Measurements from ENCODE around the gene DRD1. TPM values are rescaled to one million over a fixed set of nuclear protein-coding genes. Genes with fewer than 3 reads are reported as not detected.
"Not testable (repeated sequence)": the region's sequence is repeated elsewhere in the genome, so short reads cannot be mapped to it uniquely, and the experiment has no call there.

The DRD1 gene
- total RNA-seq, 2 donors from 2014 or later: 0.41 to 0.99 TPM

- H3K36me3 ChIP-seq: no peaks in the 10 kb centered on the region
- TF ChIP-seq CTCF (IDR thresholded peaks at IDR 0.05): no peak
- no peaks in the 10 kb centered on the region for H3K9me3 ChIP-seq
- no peak overlapping the region for H3K27ac ChIP-seq
- no peaks in the 10 kb centered on the region for H3K27me3 ChIP-seq (replicated peaks; ENCODE audit: insufficient read depth)
- DNase-seq (ENCODE audit: low spot score) (no peak), ATAC-seq (ENCODE audit: insufficient number of reproducible peaks, low FRiP score, low read depth) (no peak)
- H3K4me3 ChIP-seq: no peak overlapping the region
- peaks cover 0 to 6% of the 10 kb centered on the region in 2 donors for H3K4me1 ChIP-seq (ENCODE audit: control insufficient read depth in 1 of 2, low read depth in 2 of 2)
These were observed 28.7 kb downstream of the DRD1 start for GRCh38 chr5:175415303-175415702.

- no peak for DNase-seq (ENCODE audit: low spot score)
These were observed 33.1 kb downstream of the DRD1 start for GRCh38 chr5:175410926-175411325.

GRCh38 chr5:175406300-175406699 lies 37.7 kb downstream of the DRD1 start:
- no peak for ATAC-seq (ENCODE audit: insufficient number of reproducible peaks, low FRiP score, low read depth)

More at GRCh38 chr5:175410926-175411325, 33.1 kb downstream of the DRD1 start:
- H3K9me3 ChIP-seq: no peaks in the 10 kb centered on the region
- H3K4me3 ChIP-seq: no peak overlapping the region
- no peaks in the 10 kb centered on the region for H3K27me3 ChIP-seq (replicated peaks; ENCODE audit: insufficient read depth)
- no peaks in the 10 kb centered on the region for H3K36me3 ChIP-seq
- peaks cover 0 to 6% of the 10 kb centered on the region in 2 donors for H3K4me1 ChIP-seq (ENCODE audit: control insufficient read depth in 1 of 2, low read depth in 2 of 2)
- no peak for ATAC-seq (ENCODE audit: insufficient number of reproducible peaks, low FRiP score, low read depth)
- TF ChIP-seq CTCF (IDR thresholded peaks at IDR 0.05): no peak
- no peak overlapping the region for H3K27ac ChIP-seq

GRCh38 chr5:175397590-175398297 lies 46.2 kb downstream of the DRD1 start:
- H3K4me1 ChIP-seq (ENCODE audit: control insufficient read depth in 1 of 2, low read depth in 2 of 2); ATAC-seq (ENCODE audit: insufficient number of reproducible peaks, low FRiP score, low read depth); H3K4me3 ChIP-seq; H3K27ac ChIP-seq; DNase-seq (ENCODE audit: low spot score); H3K9me3 ChIP-seq; H3K27me3 ChIP-seq (replicated peaks; ENCODE audit: insufficient read depth); H3K36me3 ChIP-seq: not testable (repeated sequence)

More at GRCh38 chr5:175406300-175406699, 37.7 kb downstream of the DRD1 start:
- no peak for TF ChIP-seq CTCF (IDR thresholded peaks at IDR 0.05)
- Histone ChIP-seq H3K36me3 (no peaks in the 10 kb centered on the region), H3K27ac (no peak overlapping the region), H3K9me3 (no peaks in the 10 kb centered on the region), H3K4me3 (no peak overlapping the region), H3K4me1 (ENCODE audit: control insufficient read depth in 1 of 2, low read depth in 2 of 2) (no peaks in the 10 kb centered on the region), H3K27me3 (replicated peaks; ENCODE audit: insufficient read depth) (no peaks in the 10 kb centered on the region)
- DNase-seq (ENCODE audit: low spot score): no peak

- DNase-seq (ENCODE audit: low spot score); H3K36me3 ChIP-seq; H3K4me1 ChIP-seq (ENCODE audit: control insufficient read depth in 1 of 2, low read depth in 2 of 2); H3K9me3 ChIP-seq; ATAC-seq (ENCODE audit: insufficient number of reproducible peaks, low FRiP score, low read depth); H3K4me3 ChIP-seq; H3K27ac ChIP-seq; H3K27me3 ChIP-seq (replicated peaks; ENCODE audit: insufficient read depth): not testable (repeated sequence)
These were observed 48.6 kb downstream of the DRD1 start for GRCh38 chr5:175395430-175395829.

GRCh38 chr5:175394601-175395000 lies 49.4 kb downstream of the DRD1 start:
- no peak overlapping the region for H3K4me3 ChIP-seq
- DNase-seq (ENCODE audit: low spot score) (no peak), ATAC-seq (ENCODE audit: insufficient number of reproducible peaks, low FRiP score, low read depth) (no peak)
- no peaks in the 10 kb centered on the region for H3K4me1 ChIP-seq (ENCODE audit: control insufficient read depth in 1 of 2, low read depth in 2 of 2)
- no peaks in the 10 kb centered on the region for H3K9me3 ChIP-seq
- no peak for TF ChIP-seq CTCF (IDR thresholded peaks at IDR 0.05)
- no peaks in the 10 kb centered on the region for H3K27me3 ChIP-seq (replicated peaks; ENCODE audit: insufficient read depth)
- H3K36me3 ChIP-seq: no peaks in the 10 kb centered on the region
- no peak overlapping the region for H3K27ac ChIP-seq
